HFF-Myc (cell line): ENCODE measurements around the gene P2RY11.

ENCODE experiments used
- DNase-seq: peaks from one replicate; pipeline ENCODE4 v3.0.0-alpha.2; 2011; ENCODE audit warnings: low read depth; ENCODE audit errors: extremely low read depth
- H3K4me3 ChIP-seq: replicated peaks from 2 replicates; pipeline ENCODE4 v1.5.1; 2011; ENCODE audit warnings: low read depth, mild to moderate bottlenecking, control low read depth, low read length
- CTCF ChIP-seq: IDR thresholded peaks from 2 replicates; pipeline ENCODE4 v1.5.1; 2012; ENCODE audit warnings: mild to moderate bottlenecking, low read depth, low read length, control low read depth; ENCODE audit errors: missing control alignments

Gene P2RY11

GRCh38 chr19:10102787-10103236 lies 8.7 kb upstream of the P2RY11 start:
- no peak for DNase-seq
- H3K4me3 ChIP-seq: no peak overlapping the region

GRCh38 chr19:10104130-10104513 lies 7.4 kb upstream of the P2RY11 start:
- DNase-seq: no peak
- H3K4me3 ChIP-seq: no peak overlapping the region
- TF ChIP-seq CTCF: no peak

More at GRCh38 chr19:10102787-10103236, 8.7 kb upstream of the P2RY11 start:
- no peak for TF ChIP-seq CTCF

GRCh38 chr19:10104665-10105508 lies 6.6 kb upstream of the P2RY11 start:
- H3K4me3 ChIP-seq: no peak overlapping the region
- no peak for DNase-seq
- no peak for TF ChIP-seq CTCF

GRCh38 chr19:10105509-10106099 lies 5.9 kb upstream of the P2RY11 start:
- no peak for DNase-seq
- H3K4me3 ChIP-seq: peak overlapping the region; percentile 92
- TF ChIP-seq CTCF: no peak

- H3K4me3 ChIP-seq: peak within 1 kb of the TSS; percentile 92
- TF ChIP-seq CTCF: no peak
- DNase-seq: peak; percentile 92
Observed at GRCh38 chr19:10106100-10106936, 5.2 kb upstream of the P2RY11 start, which contains the start of gene PPAN. Gene PPAN (plus strand): TSS chr19:10106362. CDS start chr19:10106395, 33 bp downstream.

GRCh38 chr19:10107254-10107653 lies 4.2 kb upstream of the P2RY11 start:
- peak overlapping the region; percentile 92 for H3K4me3 ChIP-seq
- no peak for DNase-seq

More at GRCh38 chr19:10107254-10107653, 4.2 kb upstream of the P2RY11 start:
- TF ChIP-seq CTCF: no peak
